Activated CD8-positive, alpha-beta memory T cell treated with anti-CD3 and anti-CD28 coated beads, Interleukin-2, amount 50 U/mL, for 1 hour (primary cell): Measurements from ENCODE around the gene THAP7.

Experiments
- DNase-seq: peaks from one replicate; pipeline ENCODE4 v3.0.0-alpha.2; 2020; ENCODE audit errors: extremely low read depth

Gene THAP7

DNA sequence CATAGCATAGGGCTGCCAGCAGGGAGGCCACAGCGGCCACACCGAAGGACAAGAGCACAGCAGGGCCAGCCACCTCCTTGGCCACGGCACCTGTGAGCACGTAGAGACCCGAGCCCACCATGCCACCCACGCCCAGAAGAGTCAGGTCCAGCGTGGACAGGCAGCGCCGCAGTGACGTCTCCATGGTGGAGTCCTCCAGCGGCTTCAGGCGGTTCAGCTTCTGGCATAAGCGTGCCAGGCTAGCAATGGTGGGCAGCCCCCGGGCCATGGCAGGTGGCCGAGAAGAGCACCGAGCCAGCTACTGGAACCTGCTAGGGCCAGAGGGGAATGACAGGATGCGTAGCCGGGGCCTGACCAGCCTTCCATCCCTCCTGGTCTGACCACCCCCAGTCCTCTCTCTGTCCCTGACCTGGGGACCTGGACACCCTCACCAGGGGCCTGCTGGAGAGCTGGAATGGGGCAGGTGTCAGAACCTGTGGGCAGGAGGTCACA is 29.7 kb upstream of the THAP7 start:
- no peak for DNase-seq

- no peak for DNase-seq
Observed at GRCh38 chr22:21030621-21031544, 29.0 kb upstream of the THAP7 start.

DNA sequence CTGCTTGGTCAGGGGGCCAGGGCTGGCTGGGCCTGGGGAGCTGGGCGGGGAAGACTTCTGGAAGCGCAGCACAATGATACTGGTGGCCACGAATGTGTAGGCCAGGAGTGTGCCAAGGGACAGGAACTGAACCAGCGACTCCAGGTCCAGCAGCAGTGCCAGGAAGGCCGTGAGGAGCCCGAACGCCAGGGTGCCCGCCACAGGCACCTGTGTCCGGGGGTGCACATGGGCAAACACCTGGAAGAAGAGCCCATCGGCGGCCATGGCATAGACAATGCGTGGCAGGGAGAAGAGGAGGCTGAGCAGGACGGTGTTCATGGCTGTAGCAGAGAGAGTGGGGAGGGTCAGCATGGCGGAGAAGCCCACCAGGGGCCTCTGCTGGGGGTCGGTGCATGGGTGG is 28.1 kb upstream of the THAP7 start:
- no peak for DNase-seq

DNA sequence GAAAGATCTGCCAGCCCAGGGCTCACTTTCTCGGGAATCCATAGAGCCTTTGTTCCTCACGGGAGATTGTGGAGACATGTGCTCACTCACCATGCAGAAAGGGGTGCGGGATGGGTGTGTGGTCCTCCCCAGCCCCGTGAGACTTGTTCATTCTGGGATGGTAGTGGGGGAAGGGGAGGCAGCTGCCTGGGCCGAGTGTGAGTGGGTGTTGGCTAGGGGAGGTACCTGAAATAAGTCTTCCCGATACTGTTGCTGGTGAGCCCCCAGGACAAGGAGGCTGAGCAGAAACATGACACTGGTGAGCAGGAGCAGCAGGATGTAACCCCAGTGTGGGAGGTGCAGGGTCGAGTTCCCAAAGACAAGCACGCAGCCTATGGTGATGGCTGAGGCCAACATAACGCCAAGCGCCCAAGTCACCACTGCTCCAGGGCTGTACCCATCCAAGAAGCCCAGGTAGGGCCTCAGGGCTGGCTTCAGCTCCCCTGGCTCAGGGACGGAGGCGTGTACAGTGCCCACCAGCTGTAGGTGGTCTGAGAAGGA is 27.6 kb upstream of the THAP7 start:
- no peak for DNase-seq

GRCh38 chr22:21028277-21029251 is 26.6 kb upstream of the THAP7 start:
- DNase-seq = no peak

- DNase-seq = no peak
Observed at GRCh38 chr22:21026783-21027692, 25.1 kb upstream of the THAP7 start.

- no peak for DNase-seq
Observed at GRCh38 chr22:21025763-21026755, 24.1 kb upstream of the THAP7 start.

DNA sequence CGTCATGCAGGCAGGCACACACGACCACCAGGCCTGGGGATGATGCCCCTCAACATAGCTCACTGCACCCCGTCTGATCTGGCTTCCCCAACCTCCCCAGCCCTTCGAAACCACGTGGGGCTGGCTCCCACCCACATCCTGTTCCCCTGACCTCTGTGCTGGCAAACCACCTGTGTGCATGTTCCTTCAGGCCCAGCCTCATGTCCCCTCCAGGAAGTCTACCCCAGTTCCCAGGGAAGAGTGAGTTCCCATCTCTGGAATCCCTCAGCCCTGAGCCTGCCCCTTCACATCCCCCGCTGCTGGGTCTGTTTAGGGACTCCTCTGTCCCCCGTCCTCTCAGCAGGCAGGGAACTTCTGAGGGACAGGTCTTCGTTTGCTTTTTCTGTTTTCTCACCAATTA is 23.3 kb upstream of the THAP7 start:
- DNase-seq = no peak

DNA sequence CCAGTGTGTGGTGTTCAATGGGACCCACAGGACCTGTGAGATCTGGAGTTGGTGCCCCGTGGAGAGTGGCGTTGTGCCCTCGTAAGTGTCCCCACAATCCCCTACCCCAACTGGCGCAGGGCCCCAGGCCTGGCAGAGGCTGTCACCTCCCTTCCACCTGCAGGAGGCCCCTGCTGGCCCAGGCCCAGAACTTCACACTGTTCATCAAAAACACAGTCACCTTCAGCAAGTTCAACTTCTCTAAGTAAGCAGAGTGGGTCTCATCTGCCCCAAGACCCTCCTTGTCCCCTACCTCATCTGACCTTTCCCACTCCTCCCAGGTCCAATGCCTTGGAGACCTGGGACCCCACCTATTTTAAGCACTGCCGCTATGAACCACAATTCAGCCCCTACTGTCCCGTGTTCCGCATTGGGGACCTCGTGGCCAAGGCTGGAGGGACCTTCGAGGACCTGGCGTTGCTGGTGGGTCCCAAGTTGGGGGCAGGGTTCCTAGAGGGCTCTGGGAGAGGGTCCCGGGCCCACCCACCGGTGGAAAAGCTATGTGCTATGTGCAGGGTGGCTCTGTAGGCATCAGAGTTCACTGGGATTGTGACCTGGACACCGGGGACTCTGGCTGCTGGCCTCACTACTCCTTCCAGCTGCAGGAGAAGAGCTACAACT is 21.2 kb upstream of the THAP7 start:
- no peak for DNase-seq

DNA sequence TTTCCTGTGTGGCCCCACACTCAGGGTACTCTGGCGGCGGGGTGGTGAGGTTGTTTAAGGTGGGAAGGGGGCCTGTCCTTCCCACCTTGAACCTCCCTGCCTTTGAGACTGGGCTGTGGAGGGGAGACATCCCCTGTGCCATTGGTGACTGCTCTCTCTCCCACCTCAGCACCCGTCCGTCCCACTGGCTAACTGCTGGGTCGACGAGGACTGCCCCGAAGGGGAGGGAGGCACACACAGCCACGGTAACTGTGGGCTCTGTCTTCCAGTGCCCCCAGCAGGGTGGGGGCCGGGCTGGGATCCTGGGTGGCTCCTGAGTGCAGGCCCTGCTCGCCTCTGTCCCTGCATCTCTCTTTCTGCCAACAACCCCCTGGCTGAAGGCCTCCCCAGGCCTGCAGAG is 20.6 kb upstream of the THAP7 start:
- no peak for DNase-seq

- DNase-seq = no peak
Observed at GRCh38 chr22:21020802-21021429, 19.0 kb upstream of the THAP7 start.

- no peak for DNase-seq
Observed at GRCh38 chr22:21018314-21018713, 16.4 kb upstream of the THAP7 start.

- DNase-seq = no peak
Observed at GRCh38 chr22:21016644-21017420, 14.9 kb upstream of the THAP7 start.

GRCh38 chr22:21015466-21016006 is 13.6 kb upstream of the THAP7 start:
- no peak for DNase-seq

- no peak for DNase-seq
Observed at GRCh38 chr22:21014726-21015465, 13.0 kb upstream of the THAP7 start, which contains the start of gene P2RX6. Gene P2RX6, plus strand, starts transcription at chr22:21015165. Its CDS starts 10 bp downstream, at chr22:21015175.

- DNase-seq = peak; percentile 66
Observed at GRCh38 chr22:21014202-21014725, 12.3 kb upstream of the THAP7 start.
